K562 (cell line): ENCODE data around the gene RBM7. TPM values are rescaled to one million over a fixed set of nuclear protein-coding genes. Genes with fewer than 3 reads are reported as not detected.

ENCODE experiments used
- ATAC-seq: fragments of 200-7000 bp; cut with Tn5 transposase; 3 replicates; pipeline ENCODE4 v1.9.1; 2020; ENCODE audit warnings: moderate library complexity
- BruUV-seq: library from RNA; stranded (reverse); fragments of 400-500 nt; replicated peaks from 2 replicates; lab custom pipeline; 2021; lab: Mats Ljungman, UMichigan
- CTCF ChIA-PET: fragments of 300-600 bp; formaldehyde crosslinking; extraction: SDS; loops from one replicate; lab custom pipeline; 2021; ENCODE audit warnings: low intra/inter-chr PET ratio; lab: Yijun Ruan, JAX
- POLR2A ChIA-PET: fragments of 300-600, 350-650 bp; sonication (Branson Sonifier 250); formaldehyde crosslinking; extraction: SDS; loops from one replicate; lab custom pipeline; 2021; ENCODE audit warnings: antibody characterized with exemption, inconsistent platforms; lab: Yijun Ruan, JAX
- DNase-seq, 4 experiments: peaks; one replicate each; pipeline versions ENCODE4 v3.0.0 to v3.0.0-alpha.2; 2011 to 2018; ENCODE audit warnings: low spot score in 3 of 4, mixed read lengths in 3 of 4; ENCODE audit errors: extremely low read depth in 1 of 4
- FAIRE-seq: peaks from 2 replicates; lab custom pipeline; 2011; peaks lifted over from hg19 to GRCh38; lab: Jason Lieb, UNC
- H2AFZ ChIP-seq: 2 replicates; pipeline ENCODE4 v1.6.0; 2011; ENCODE audit warnings: low read depth, low read length, control low read depth, inconsistent platforms
- H3K27ac ChIP-seq: fragments of 200-600 bp; 3 replicates; pipeline ENCODE4 v1.8.0; 2011; ENCODE audit warnings: low read depth, mild to moderate bottlenecking, control low read depth, inconsistent platforms, low read length, moderate library complexity, mixed read lengths; ENCODE audit errors: extremely low read depth
- H3K27me3 ChIP-seq, 2 experiments: fragments of 300-600 bp in 1 of 2; 2 replicates in 1 of 2; 3 replicates in 1 of 2; pipeline versions ENCODE4 v1.6.0 to v1.8.0; 2011; ENCODE audit warnings: inconsistent platforms in 2 of 2, low read length in 2 of 2, mild to moderate bottlenecking in 1 of 2, mixed read lengths in 1 of 2, moderate library complexity in 1 of 2; ENCODE audit not compliant: control insufficient read depth in 2 of 2, insufficient read depth in 2 of 2
- H3K36me3 ChIP-seq: fragments of 300-600 bp; 3 replicates; pipeline ENCODE4 v1.8.0; 2011; ENCODE audit warnings: mild to moderate bottlenecking, low read length, inconsistent platforms; ENCODE audit not compliant: control insufficient read depth, insufficient read depth
- H3K4me1 ChIP-seq, 2 experiments: fragments of 200-600 bp in 1 of 2; replicated peaks in 1 of 2; 2 replicates in 1 of 2; 3 replicates in 1 of 2; pipeline versions ENCODE4 v1.5.1 to v1.8.0; 2011; ENCODE audit warnings: inconsistent platforms in 2 of 2, low read length in 2 of 2, mild to moderate bottlenecking in 1 of 2, mixed read lengths in 1 of 2, moderate library complexity in 1 of 2; ENCODE audit not compliant: control insufficient read depth in 2 of 2, insufficient read depth in 2 of 2
- H3K4me2 ChIP-seq: 2 replicates; pipeline ENCODE4 v1.6.1; 2011; ENCODE audit warnings: low read length, control low read depth, inconsistent platforms, mixed read lengths; ENCODE audit not compliant: insufficient read depth
- H3K4me3 ChIP-seq: fragments of 200-600 bp; sonication (generic), shearing (Covaris generic); 2 replicates; pipeline ENCODE4 v1.5.1; 2016; ENCODE audit warnings: control low read depth, inconsistent platforms
- H3K79me2 ChIP-seq: fragments of 200-600 bp; 3 replicates; pipeline ENCODE4 v1.8.0; 2011; ENCODE audit warnings: low read length, inconsistent platforms; ENCODE audit not compliant: control insufficient read depth, insufficient read depth
- H3K9ac ChIP-seq, 2 experiments: 2 replicates each; pipeline versions ENCODE4 v1.6.0 to v1.6.1; 2011; ENCODE audit warnings: low read depth in 2 of 2, low read length in 2 of 2, control low read depth in 1 of 2, inconsistent platforms in 1 of 2, mild to moderate bottlenecking in 1 of 2, mixed read lengths in 1 of 2; ENCODE audit not compliant: insufficient read depth in 1 of 2
- H3K9me1 ChIP-seq: one replicate; pipeline ENCODE4 v1.6.0; 2011; ENCODE audit warnings: inconsistent platforms, mild to moderate bottlenecking, low read length, moderate library complexity; ENCODE audit not compliant: control insufficient read depth, insufficient read depth
- H3K9me3 ChIP-seq: replicated peaks from 2 replicates; pipeline ENCODE4 v1.5.1; 2011; ENCODE audit warnings: low read depth, low read length, inconsistent platforms; ENCODE audit not compliant: control insufficient read depth, insufficient read depth
- H4K20me1 ChIP-seq: replicated peaks from 2 replicates; pipeline ENCODE4 v1.6.1; 2011; ENCODE audit warnings: low read length, inconsistent platforms, mixed read lengths; ENCODE audit not compliant: control insufficient read depth, insufficient read depth
- ELF1 ChIP-seq: fragments of 200-800 bp; sonication (Bioruptor generic); IDR thresholded peaks from 2 replicates; pipeline ENCODE4 v1.6.1; 2016; ENCODE audit warnings: missing genetic modification characterization, missing compliant biosample characterization
- KAT7 ChIP-seq: sonication (generic); formaldehyde crosslinking; IDR thresholded peaks from 2 replicates; pipeline ENCODE4 v1.8.0; 2022; ENCODE audit warnings: missing genetic modification reagents, mild to moderate bottlenecking, borderline replicate concordance
- LEF1 ChIP-seq: fragments of 450-650 bp; IDR thresholded peaks from 2 replicates; pipeline ENCODE4 v1.6.1; 2016; ENCODE audit warnings: mild to moderate bottlenecking
- MEIS2 ChIP-seq: fragments of 450-650 bp; IDR thresholded peaks from 2 replicates; pipeline ENCODE4 v1.6.1; 2014; ENCODE audit warnings: mild to moderate bottlenecking; ENCODE audit not compliant: partially characterized antibody
- MLLT1 ChIP-seq, 2 experiments: fragments of 450-650 bp; IDR thresholded peaks; 2 replicates each; pipeline ENCODE4 v1.6.1; 2016
- NCOA2 ChIP-seq, 2 experiments: fragments of 450-650 bp; IDR thresholded peaks; 2 replicates each; pipeline ENCODE4 v1.6.1; 2018; ENCODE audit warnings: mild to moderate bottlenecking in 2 of 2, moderate library complexity in 1 of 2; ENCODE audit not compliant: partially characterized antibody in 2 of 2
- NR4A1 ChIP-seq, 2 experiments: fragments of 250-450 bp in 1 of 2; fragments of 450-650 bp in 1 of 2; sonication (Bioruptor Pico) in 1 of 2; IDR thresholded peaks; 2 replicates each; pipeline versions ENCODE4 v1.4.0 to v1.6.1; 2016 to 2020; ENCODE audit warnings: mild to moderate bottlenecking in 2 of 2, missing compliant biosample characterization in 1 of 2, missing genetic modification characterization in 1 of 2, moderate library complexity in 1 of 2
- SMARCA4 ChIP-seq: fragments of 450-650 bp; IDR thresholded peaks from 2 replicates; pipeline ENCODE4 v1.6.1; 2016
- XRCC3 ChIP-seq: fragments of 450-650 bp; IDR thresholded peaks from 2 replicates; pipeline ENCODE4 v1.6.1; 2017; ENCODE audit warnings: mild to moderate bottlenecking, moderate library complexity
- ZNF695 ChIP-seq: fragments of 450-650 bp; formaldehyde crosslinking; IDR thresholded peaks from 2 replicates; pipeline ENCODE4 v1.4.0; 2020; ENCODE audit warnings: mild to moderate bottlenecking, moderate library complexity
- in situ Hi-C: fragments of 300-500 bp; cut with MboI; formaldehyde crosslinking; loops from 4 replicates; pipeline ENCODE4 v1.15.0; 2018; ENCODE audit warnings: inconsistent platforms, mixed read lengths
- intact Hi-C: fragments of 100-400 bp; cut with micrococcal nuclease; formaldehyde crosslinking; loops from 2 replicates; pipeline ENCODE4 v1.14.2; 2022
- polyA plus RNA-seq, 8 experiments: library from polyadenylated mRNA; depleted of rRNA in 4 of 8; stranded (reverse) in 5 of 8; unstranded in 3 of 8; fragments of >200 nt; fragmentation: Nextera tagmentation in 2 of 8; fragmentation: Illumina TruSeq in 1 of 8; extraction: Ambion mirVana in 2 of 8; extraction: Trizol in 1 of 8; gene quantifications; 2 replicates each; pipeline versions ENCODE4 v1.2.1 to v1.2.3, GENCODE V29; 2011 to 2014; ENCODE audit warnings: inconsistent platforms in 1 of 8, missing spikeins in 1 of 8
- total RNA-seq, 7 experiments: library from RNA; depleted of rRNA in 6 of 7; stranded (reverse); fragments of >200 nt in 6 of 7; fragmentation: Illumina TruSeq in 2 of 7; extraction: Trizol in 2 of 7; gene quantifications; 2 replicates each; pipeline versions ENCODE4 v1.2.1 to v1.2.3, GENCODE V29; 2011 to 2021; ENCODE audit warnings: low replicate concordance in 1 of 7

The RBM7 gene
- total and polyA plus RNA-seq, 9 of the 15 experiments (the other 6 are each of a cell fraction or from before 2014, with no cell fraction given) = 26.0 to 76.8 (median 49.6) TPM

GRCh38 chr11:114430290-114430689, 29.8 kb downstream of the RBM7 start:
- intact Hi-C loops (no loop called here), in situ Hi-C loops (no loop called here)
- Histone ChIP-seq H3K27ac (no peak overlapping the region), H3K9me1 (no peaks in the 10 kb centered on the region), H3K4me2 (no peak overlapping the region), H3K79me2 (no peaks in the 10 kb centered on the region), H3K4me1 (no peaks in the 10 kb centered on the region; a peak in 1 of 5 replicates), H3K4me3 (no peak overlapping the region), H2AFZ (no peak overlapping the region), H3K36me3 (no peaks in the 10 kb centered on the region), H3K9me3 (no peaks in the 10 kb centered on the region; the same call in 1 of the 2 replicates), H3K27me3 (no peaks in the 10 kb centered on the region), H4K20me1 (no peaks in the 10 kb centered on the region), H3K9ac (no peak overlapping the region)
- TF ChIP-seq ZNF695 (CRISPR knock-in tag) (no peak), MEIS2 (no peak), KAT7 (CRISPR knock-in tag) (no peak), XRCC3 (no peak), NR4A1 (CRISPR knock-in tag; IDR thresholded peaks at IDR 0.05) (no peak), NR4A1 (tag; IDR thresholded peaks at IDR 0.05) (no peak), NCOA2 (IDR thresholded peaks at IDR 0.05; ENCODE audit: partially characterized antibody in 2 of 2) (no peak), MLLT1 (IDR thresholded peaks at IDR 0.05) (no peak), SMARCA4 (no peak), LEF1 (no peak), ELF1 (tag) (no peak)
- ATAC-seq = no peak
- POLR2A ChIA-PET = interaction anchor here (1.5 to 2.1 kb wide), 2 partner anchors 9 to 19 kb away, joined by 4 to 7 read pairs; partner anchors contain the start of gene REXO2
- no peak for DNase-seq
- no TSS peak for BruUV-seq
- FAIRE-seq = no peak
- CTCF ChIA-PET = no interaction called here
